Measurements from ENCODE around the gene POP5. TPM values are rescaled to one million over a fixed set of nuclear protein-coding genes. Genes with fewer than 3 reads are reported as not detected.
A peak's percentile ranks its signal among the peaks of the same experiment; 100 is the strongest.

Gene POP5
- total and polyA plus RNA-seq, 10 donors, result 28.1 to 84.1 (median 45.8) TPM

DNA sequence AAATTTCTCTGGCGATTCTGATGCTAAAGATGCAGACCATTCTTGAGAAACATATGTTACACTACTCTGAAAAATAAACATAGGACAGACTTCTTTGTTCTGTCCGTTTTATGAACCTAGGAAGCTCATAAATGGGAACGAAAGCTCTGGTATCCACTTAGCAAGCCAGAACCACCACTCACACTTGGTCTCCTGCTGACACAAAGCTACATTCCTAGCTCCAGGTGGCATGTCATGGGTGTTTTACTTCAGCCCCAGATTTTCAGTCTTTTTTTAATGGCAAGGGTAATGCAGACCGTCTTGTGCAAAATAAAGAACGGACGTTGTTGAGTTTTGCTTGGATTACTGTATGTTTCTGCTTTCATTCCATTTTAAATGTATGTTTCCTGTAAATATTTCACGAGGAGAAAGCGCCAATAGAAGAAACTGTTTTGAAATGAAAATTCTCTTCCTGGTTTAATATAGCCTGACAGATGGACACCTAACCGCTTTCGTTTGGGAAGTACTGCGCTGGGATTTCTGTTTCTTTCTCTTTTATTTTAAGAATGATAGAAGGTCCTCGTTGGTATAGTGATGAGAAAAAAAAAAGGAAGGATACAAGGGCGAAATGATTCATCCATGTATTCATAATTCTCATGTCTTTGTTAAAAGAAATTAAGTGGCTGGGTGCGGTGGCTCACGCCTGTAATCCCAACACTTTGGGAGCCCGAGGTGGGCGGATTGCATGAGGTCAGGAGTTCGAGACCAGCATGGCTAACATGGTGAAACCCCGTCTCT is 51.4 kb downstream of the POP5 start:
- intact Hi-C loops (cut with DNase I; ENCODE audit: low total_unique reads), result no loop called here
- Histone ChIP-seq H3K4me3 (peak overlapping the region; percentile 57 to 80 (median 71)), H3K27ac (peak overlapping the region; percentile 91 to 95 (median 93)), H3K4me1 (peaks cover 5 to 53% (median 21%) of the 10 kb centered on the region in 6 donors), H3K36me3 (peaks cover 0 to 8% (median 0%) of the 10 kb centered on the region in 6 donors), H3K9me3 (no peaks in the 10 kb centered on the region), H3K27me3 (replicated peaks in 1 of 7) (no peaks in the 10 kb centered on the region)
- WGBS, 5 donors, result 33 to 45% (median 35%) methylated on average over 19 of the region's 19 CpGs
- TF ChIP-seq POLR2A (IDR thresholded peaks at IDR 0.05) (no peak), CTCF (IDR thresholded peaks at IDR 0.05 in 8 of 11, conservative IDR thresholded peaks at IDR 0.05 in 3 of 11) (no peak), POLR2AphosphoS5 (IDR thresholded peaks at IDR 0.05) (no peak)
- no peak for DNase-seq

DNA sequence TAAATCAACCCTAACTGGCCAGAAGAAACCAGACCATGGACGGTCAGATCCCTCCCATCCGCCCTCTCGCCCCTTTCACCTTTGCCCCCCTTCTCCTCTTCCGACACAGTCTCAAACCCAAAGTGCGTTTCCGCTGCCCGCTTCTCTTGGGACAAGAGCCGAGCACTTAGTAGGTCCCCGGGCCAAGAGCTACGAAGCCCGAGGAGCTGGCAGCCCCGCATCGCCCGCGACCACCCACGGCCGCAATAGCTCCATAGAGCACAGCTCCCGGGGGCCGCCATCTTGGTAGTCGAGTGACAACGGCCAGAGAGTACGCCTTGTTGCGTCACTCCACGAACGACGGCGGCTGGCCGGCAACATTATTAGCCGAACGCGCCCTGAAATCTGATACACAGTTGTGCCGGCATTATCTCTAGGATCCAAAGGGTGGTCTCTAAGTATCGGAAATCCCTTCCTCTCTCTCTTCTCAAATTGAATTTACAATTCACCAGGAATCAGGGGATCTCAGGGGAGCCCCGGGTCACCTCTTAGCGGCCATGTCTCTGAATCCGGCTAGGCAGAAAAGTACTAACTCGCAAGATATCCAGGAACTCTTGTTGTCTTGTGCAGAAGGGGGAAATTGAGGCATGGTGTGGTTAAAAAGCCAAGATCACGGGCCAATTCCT is 52.2 kb downstream of the POP5 start, which contains the start of gene COQ5:
Gene COQ5, minus strand, starts transcription at position 298 of the 665 bp plus-strand sequence. Its CDS starts 17 bp downstream, at position 281.
- Histone ChIP-seq H3K9me3 (no peaks in the 10 kb centered on the region), H3K4me1 (peaks cover 5 to 52% (median 21%) of the 10 kb centered on the region in 6 donors), H3K36me3 (peaks cover 0 to 9% (median 0%) of the 10 kb centered on the region in 6 donors), H3K27ac (peak within 1 kb of the TSS; percentile 91 to 95 (median 93)), H3K27me3 (replicated peaks in 1 of 7) (no peaks in the 10 kb centered on the region), H3K4me3 (peak within 1 kb of the TSS; percentile 57 to 80 (median 71))
- DNase-seq, result peak; percentile 98
- WGBS, 5 donors, result 0 to 1% (median 0%) methylated on average over 31 to 38 of the region's 38 CpGs
- no peak for TF ChIP-seq POLR2A (IDR thresholded peaks at IDR 0.05)
- peak; percentile 90 to 91 (median 90) for TF ChIP-seq POLR2AphosphoS5 (IDR thresholded peaks at IDR 0.05)
- TF ChIP-seq CTCF (IDR thresholded peaks at IDR 0.05 in 8 of 11, conservative IDR thresholded peaks at IDR 0.05 in 3 of 11), result peak in 1 of 11 experiments; percentile 8
- intact Hi-C loops (cut with DNase I; ENCODE audit: low total_unique reads), result no loop called here

Other genes with a start within 250 kb of the POP5 start
- gene MSI1, start 212.2 kb downstream of the POP5 start, total RNA-seq, result under 1 TPM in 1 of 7 donors, not detected in 6; 0.35 TPM
- gene MSI1, start 212.2 kb downstream of the POP5 start, polyA plus RNA-seq, result under 1 TPM in 2 of 3 donors, not detected in 1; 0.02 to 0.03 TPM
- gene COX6A1, start 143.3 kb downstream of the POP5 start, total RNA-seq, result 100 to 1,000 TPM; 182 to 427 (median 190) TPM
- gene COX6A1, start 143.3 kb downstream of the POP5 start, polyA plus RNA-seq, result 100 to 1,000 TPM; 382 to 551 (median 480) TPM
- 10 to 100 TPM; 10.2 to 15.9 (median 12.9) TPM for gene TRIAP1, start 135.0 kb downstream of the POP5 start, total RNA-seq
- gene TRIAP1, start 135.0 kb downstream of the POP5 start, polyA plus RNA-seq, result 10 to 100 TPM; 31.0 to 35.9 (median 34.1) TPM
- gene GATC, start 135.0 kb downstream of the POP5 start, total RNA-seq, result 10 to 100 TPM; 16.1 to 26.0 (median 23.3) TPM
- gene GATC, start 135.0 kb downstream of the POP5 start, polyA plus RNA-seq, result 10 to 100 TPM in 1 of 3 donors, 1 to 10 TPM in 2; 7.0 to 12.4 (median 8.9) TPM
- 100 to 1,000 TPM; 107 to 166 (median 142) TPM for gene SRSF9, start 111.7 kb downstream of the POP5 start, total RNA-seq
- 100 to 1,000 TPM; 119 to 160 (median 143) TPM for gene SRSF9, start 111.7 kb downstream of the POP5 start, polyA plus RNA-seq
- 100 to 1,000 TPM in 6 of 7 donors, 10 to 100 TPM in 1; 84.1 to 220 (median 152) TPM for gene DYNLL1, start 85.3 kb downstream of the POP5 start, total RNA-seq
- 100 to 1,000 TPM; 164 to 338 (median 313) TPM for gene DYNLL1, start 85.3 kb downstream of the POP5 start, polyA plus RNA-seq
- 10 to 100 TPM; 18.6 to 24.0 (median 20.2) TPM for gene COQ5, start 52.2 kb downstream of the POP5 start, total RNA-seq
- gene COQ5, start 52.2 kb downstream of the POP5 start, polyA plus RNA-seq, result 10 to 100 TPM; 29.2 to 34.6 (median 32.5) TPM
- 100 to 1,000 TPM; 172 to 428 (median 248) TPM for gene RNF10, start 47.0 kb downstream of the POP5 start, total RNA-seq
- 100 to 1,000 TPM; 101 to 134 (median 125) TPM for gene RNF10, start 47.0 kb downstream of the POP5 start, polyA plus RNA-seq
- gene CABP1, start 59.2 kb upstream of the POP5 start, total RNA-seq, result 1 to 10 TPM in 1 of 7 donors, under 1 TPM in 5, not detected in 1; 0.27 to 1.2 (median 0.60) TPM
- 1 to 10 TPM in 1 of 3 donors, under 1 TPM in 2; 0.49 to 2.8 (median 0.57) TPM for gene CABP1, start 59.2 kb upstream of the POP5 start, polyA plus RNA-seq
- 100 to 1,000 TPM in 1 of 7 donors, 10 to 100 TPM in 6; 60.1 to 117 (median 78.5) TPM for gene MLEC, start 105.7 kb upstream of the POP5 start, total RNA-seq
- 10 to 100 TPM in 2 of 3 donors, 1 to 10 TPM in 1; 7.7 to 22.6 (median 10.9) TPM for gene MLEC, start 105.7 kb upstream of the POP5 start, polyA plus RNA-seq
- gene UNC119B, start 129.1 kb upstream of the POP5 start, total RNA-seq, result 10 to 100 TPM; 13.0 to 32.2 (median 29.8) TPM
- 10 to 100 TPM in 1 of 3 donors, 1 to 10 TPM in 2; 5.5 to 17.3 (median 8.1) TPM for gene UNC119B, start 129.1 kb upstream of the POP5 start, polyA plus RNA-seq
- gene ACADS, start 144.4 kb upstream of the POP5 start, total RNA-seq, result 10 to 100 TPM; 21.4 to 55.1 (median 35.1) TPM
- gene ACADS, start 144.4 kb upstream of the POP5 start, polyA plus RNA-seq, result 10 to 100 TPM; 21.2 to 66.4 (median 40.1) TPM